Measurements from ENCODE around the gene PET100.

Gene PET100

DNA sequence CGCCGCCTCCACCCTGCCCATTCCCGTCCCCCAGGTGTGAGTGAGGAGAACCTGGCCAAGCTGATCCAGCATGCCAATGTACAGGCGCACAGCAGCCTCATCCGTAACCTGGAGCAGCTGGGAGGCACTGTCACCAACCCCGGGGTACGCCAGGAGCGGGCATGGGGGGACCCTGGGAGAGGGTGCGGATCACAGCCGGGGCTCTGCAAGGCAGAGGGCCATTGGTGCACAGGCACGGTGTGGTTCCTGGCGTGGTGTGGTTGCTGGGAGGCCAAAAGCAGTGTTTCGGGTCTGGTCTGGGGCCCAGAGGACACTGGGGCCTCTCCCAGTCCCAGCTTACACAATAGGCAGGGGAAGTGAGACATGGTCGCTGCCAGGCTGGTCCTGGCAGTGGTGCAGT lies 15.6 kb downstream of the PET100 start:
- TF ChIP-seq CTCF (IDR thresholded peaks at IDR 0.05; ENCODE audit: low read length, missing control alignments) = no peak
- H3K4me3 ChIP-seq (replicated peaks; ENCODE audit: low read depth, low read length) = no peak overlapping the region
- DNase-seq (ENCODE audit: low read depth) = no peak

- no peak for DNase-seq (ENCODE audit: low read depth)
- H3K4me3 ChIP-seq (replicated peaks; ENCODE audit: low read depth, low read length) = no peak overlapping the region
- no peak for TF ChIP-seq CTCF (IDR thresholded peaks at IDR 0.05; ENCODE audit: low read length, missing control alignments)
Measured at GRCh38 chr19:7645656-7646425, 16.2 kb downstream of the PET100 start.

GRCh38 chr19:7646426-7646700 lies 16.8 kb downstream of the PET100 start:
- no peak for TF ChIP-seq CTCF (IDR thresholded peaks at IDR 0.05; ENCODE audit: low read length, missing control alignments)
- no peak overlapping the region for H3K4me3 ChIP-seq (replicated peaks; ENCODE audit: low read depth, low read length)
- no peak for DNase-seq (ENCODE audit: low read depth)

GRCh38 chr19:7647156-7647555 lies 17.6 kb downstream of the PET100 start:
- TF ChIP-seq CTCF (IDR thresholded peaks at IDR 0.05; ENCODE audit: low read length, missing control alignments) = no peak
- H3K4me3 ChIP-seq (replicated peaks; ENCODE audit: low read depth, low read length) = no peak overlapping the region
- DNase-seq (ENCODE audit: low read depth) = no peak

- no peak for TF ChIP-seq CTCF (IDR thresholded peaks at IDR 0.05; ENCODE audit: low read length, missing control alignments)
- H3K4me3 ChIP-seq (replicated peaks; ENCODE audit: low read depth, low read length) = no peak overlapping the region
- DNase-seq (ENCODE audit: low read depth) = no peak
Measured at GRCh38 chr19:7648265-7649014, 18.8 kb downstream of the PET100 start.

GRCh38 chr19:7650148-7650547 lies 20.6 kb downstream of the PET100 start:
- TF ChIP-seq CTCF (IDR thresholded peaks at IDR 0.05; ENCODE audit: low read length, missing control alignments) = no peak
- DNase-seq (ENCODE audit: low read depth) = no peak
- H3K4me3 ChIP-seq (replicated peaks; ENCODE audit: low read depth, low read length) = no peak overlapping the region

Measured in fibroblast of pulmonary artery (primary cell).